Esophagus muscularis mucosa (tissue), 4 donors: ENCODE data around the gene ELP2. TPM values are rescaled to one million over a fixed set of nuclear protein-coding genes. Genes with fewer than 3 reads are reported as not detected.
A peak's percentile ranks its signal among the peaks of the same experiment; 100 is the strongest.

Source experiments
- DNase-seq: peaks from one replicate; pipeline ENCODE4 v3.0.0-alpha.2; 2017; ENCODE audit errors: extremely low spot score
- H3K27ac ChIP-seq, 4 donors: fragments of 200-600 bp; sonication (generic); replicated peaks in 1 of 4; 1 replicate in 3 of 4; 2 replicates in 1 of 4; pipeline ENCODE4 v1.5.1; 2016 to 2019; ENCODE audit warnings: mild to moderate bottlenecking in 1 of 4
- H3K27me3 ChIP-seq, 4 donors: fragments of 200-600 bp; sonication (generic); one replicate each; pipeline versions ENCODE4 v1.5.1 to v1.6.0; 2016 to 2019
- H3K36me3 ChIP-seq, 4 donors: fragments of 200-600 bp; sonication (generic); one replicate each; pipeline ENCODE4 v1.5.1; 2016 to 2019
- H3K4me1 ChIP-seq, 4 donors: fragments of 200-600 bp; sonication (generic); one replicate each; pipeline ENCODE4 v1.5.1; 2016 to 2019
- H3K4me3 ChIP-seq, 4 donors: fragments of 200-600 bp; sonication (generic); 1 replicate in 2 of 4; 2 replicates in 2 of 4; pipeline ENCODE4 v1.5.1; 2016 to 2019; ENCODE audit warnings: mild to moderate bottlenecking in 4 of 4, moderate library complexity in 1 of 4
- H3K9me3 ChIP-seq, 4 donors: fragments of 200-600 bp; sonication (generic); 1 replicate in 3 of 4; 2 replicates in 1 of 4; pipeline ENCODE4 v1.5.1; 2016 to 2019
- CTCF ChIP-seq, 3 experiments: fragments of 200-600 bp in 2 of 3; fragments of 450-650 bp in 1 of 3; sonication (generic) in 2 of 3; IDR thresholded peaks; one replicate each; pipeline ENCODE4 v1.5.1; 2017 to 2019; ENCODE audit warnings: antibody characterized with exemption in 3 of 3, mild to moderate bottlenecking in 2 of 3, moderate library complexity in 1 of 3
- EP300 ChIP-seq: sonication (generic); formaldehyde crosslinking; IDR thresholded peaks from one replicate; pipeline ENCODE4 v1.6.1; 2017; ENCODE audit warnings: antibody characterized with exemption
- POLR2A ChIP-seq: fragments of 450-650 bp; IDR thresholded peaks from one replicate; pipeline ENCODE4 v1.6.1; 2017; ENCODE audit warnings: antibody characterized with exemption, moderate library complexity, mild to moderate bottlenecking, low read depth
- POLR2AphosphoS5 ChIP-seq, 2 donors: sonication (generic); formaldehyde crosslinking; IDR thresholded peaks; one replicate each; pipeline ENCODE4 v1.6.1; 2017; ENCODE audit warnings: antibody characterized with exemption in 2 of 2
- WGBS: methylation state at CpG from one replicate; pipeline ENCODE4 v1.1.5; 2018; 5-methylcytosine and 5-hydroxymethylcytosine counted together
- intact Hi-C: fragments of 100-400 bp; cut with DNase I; formaldehyde crosslinking; loops from one replicate; pipeline ENCODE4 v1.15.1; 2023
- total RNA-seq, 4 donors: library from RNA; depleted of rRNA; stranded (reverse); fragments of >200 nt; gene quantifications; one replicate each; pipeline versions ENCODE4 v1.1.0 to v1.2.1, GENCODE V29; 2016

ELP2 gene
- total RNA-seq, 4 donors from 2014 or later = 43.4 to 63.1 (median 48.2) TPM

DNA sequence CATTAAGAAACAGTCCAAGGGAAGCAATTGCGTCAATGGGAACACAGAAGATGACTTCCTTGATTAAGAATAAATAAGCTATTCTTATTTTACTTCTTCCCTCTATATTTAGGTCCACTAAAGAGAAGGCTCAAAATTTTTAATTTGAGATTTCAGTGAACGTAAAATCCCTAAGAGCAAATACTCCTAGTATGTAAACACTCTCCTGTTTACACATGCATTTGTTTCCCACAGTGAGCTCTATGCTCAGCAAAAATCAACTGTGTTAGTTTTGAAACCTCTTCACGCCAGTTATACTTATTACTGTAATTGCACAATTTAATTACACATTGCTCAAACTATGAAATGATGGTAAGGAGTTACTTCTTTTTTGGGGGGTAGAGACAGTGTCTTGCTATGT is 9.4 kb upstream of the ELP2 start:
- Histone ChIP-seq H3K36me3 (peaks cover 12 to 85% (median 45%) of the 10 kb centered on the region in 4 donors), H3K27ac (no peak overlapping the region), H3K9me3 (no peaks in the 10 kb centered on the region), H3K27me3 (no peaks in the 10 kb centered on the region), H3K4me1 (no peaks in the 10 kb centered on the region), H3K4me3 (no peak overlapping the region)
- intact Hi-C loops = no loop called here
- no peak for DNase-seq
- TF ChIP-seq POLR2A (no peak), CTCF (IDR thresholded peaks at IDR 0.05) (no peak), EP300 (no peak), POLR2AphosphoS5 (IDR thresholded peaks at IDR 0.05) (no peak)
- WGBS = 91% methylated on average over 3 of the region's 3 CpGs

GRCh38 chr18:36124841-36125240 is 4.9 kb upstream of the ELP2 start:
- Histone ChIP-seq H3K27me3 (no peaks in the 10 kb centered on the region), H3K36me3 (peaks cover 3 to 52% (median 27%) of the 10 kb centered on the region in 4 donors), H3K4me1 (peaks cover 8 to 14% (median 10%) of the 10 kb centered on the region in 4 donors), H3K9me3 (no peaks in the 10 kb centered on the region), H3K4me3 (no peak overlapping the region), H3K27ac (no peak overlapping the region)
- TF ChIP-seq EP300 (no peak), POLR2A (no peak), CTCF (IDR thresholded peaks at IDR 0.05) (no peak), POLR2AphosphoS5 (IDR thresholded peaks at IDR 0.05) (no peak)
- 90% methylated on average over 4 of the region's 4 CpGs for WGBS
- DNase-seq = no peak
- intact Hi-C loops = no loop called here

DNA sequence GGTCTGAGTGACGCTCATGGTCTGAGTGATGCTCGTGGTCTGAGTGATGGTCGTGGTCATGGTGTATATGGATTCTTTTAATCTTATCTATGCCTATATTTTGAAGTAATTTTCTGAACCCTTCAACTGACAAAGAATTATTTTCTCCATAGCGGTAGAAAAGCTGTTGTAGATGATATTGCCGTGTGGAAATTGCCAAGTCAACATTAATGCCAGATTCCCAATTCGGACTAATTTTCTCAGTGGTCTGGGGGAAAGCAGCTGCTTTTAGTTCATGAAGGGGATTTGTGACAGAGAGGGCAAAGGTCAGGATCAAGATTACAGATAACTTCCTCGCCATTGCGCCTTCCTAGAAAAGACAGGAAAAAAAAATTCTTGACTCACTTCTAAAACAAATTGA is 3.0 kb upstream of the ELP2 start:
- DNase-seq = no peak
- H3K4me1 ChIP-seq = peaks cover 21 to 27% (median 23%) of the 10 kb centered on the region in 4 donors
- H3K9me3 ChIP-seq = no peaks in the 10 kb centered on the region
- H3K36me3 ChIP-seq = peaks cover 3 to 35% (median 17%) of the 10 kb centered on the region in 4 donors
- TF ChIP-seq EP300 (no peak), POLR2A (no peak), CTCF (IDR thresholded peaks at IDR 0.05) (no peak), POLR2AphosphoS5 (IDR thresholded peaks at IDR 0.05) (no peak)
- H3K27me3 ChIP-seq = no peaks in the 10 kb centered on the region
- 93% methylated on average over 8 of the region's 8 CpGs for WGBS
- no peak overlapping the region for H3K4me3 ChIP-seq
- intact Hi-C loops = no loop called here
- no peak overlapping the region for H3K27ac ChIP-seq

- Histone ChIP-seq H3K4me3 (peak overlapping the region; percentile 80 to 93 (median 89)), H3K27ac (peak overlapping the region; percentile 92 to 99 (median 95)), H3K9me3 (no peaks in the 10 kb centered on the region), H3K36me3 (peaks cover 0 to 24% (median 6%) of the 10 kb centered on the region in 4 donors), H3K4me1 (peaks cover 29 to 40% (median 36%) of the 10 kb centered on the region in 4 donors), H3K27me3 (no peaks in the 10 kb centered on the region)
- WGBS = 17% methylated on average over 15 of the region's 15 CpGs
- DNase-seq = no peak
- no peak for TF ChIP-seq POLR2A
- TF ChIP-seq POLR2AphosphoS5 (IDR thresholded peaks at IDR 0.05) = no peak
- TF ChIP-seq EP300 = no peak
- no peak for TF ChIP-seq CTCF (IDR thresholded peaks at IDR 0.05)
- intact Hi-C loops = loop anchor here (2.0 kb wide), 1 partner anchor 61 kb away; the partner anchor contains the start of gene RPRD1A
These were observed 1.7 kb upstream of the ELP2 start for GRCh38 chr18:36127836-36128529.
